GM12878 (cell line): ENCODE measurements around the gene CCDC15. TPM values are rescaled to one million over a fixed set of nuclear protein-coding genes. Genes with fewer than 3 reads are reported as not detected.

Source experiments
- ATAC-seq: fragments of 200-7000 bp; cut with Tn5 transposase; 3 replicates; pipeline ENCODE4 v1.9.1; 2020; ENCODE audit warnings: mild to moderate bottlenecking, moderate library complexity
- BruUV-seq: library from RNA; stranded (reverse); fragments of 400-500 nt; replicated peaks from 2 replicates; lab custom pipeline; 2021; lab: Mats Ljungman, UMichigan
- CTCF ChIA-PET: fragments of 300-600 bp; sonication (Branson Sonifier 250); formaldehyde crosslinking; extraction: SDS; loops from one replicate; lab custom pipeline; 2021; ENCODE audit warnings: inconsistent platforms; lab: Yijun Ruan, JAX
- POLR2A ChIA-PET: fragments of 350-600 bp; formaldehyde crosslinking; extraction: SDS; loops from one replicate; lab custom pipeline; 2021; ENCODE audit warnings: inconsistent platforms; lab: Charles Lee
- RAD21 ChIA-PET: fragments of 300-600 bp; sonication (Branson Sonifier 250); formaldehyde crosslinking; loops from one replicate; lab custom pipeline; 2023; ENCODE audit warnings: antibody characterized with exemption; ENCODE audit not compliant: unreplicated experiment; lab: Charles Lee
- SMC1A ChIA-PET: fragments of 300-600 bp; sonication (Branson Sonifier 250); formaldehyde crosslinking; loops from one replicate; lab custom pipeline; 2023; ENCODE audit not compliant: unreplicated experiment, uncharacterized antibody; lab: Charles Lee
- DNase-seq: peaks from one replicate; pipeline ENCODE4 v3.0.0-alpha.2; 2011; ENCODE audit warnings: low read depth, low spot score
- FAIRE-seq: peaks from 3 replicates; lab custom pipeline; 2011; peaks lifted over from hg19 to GRCh38; lab: Jason Lieb, UNC
- H2AFZ ChIP-seq: 2 replicates; pipeline ENCODE4 v1.6.0; 2011; ENCODE audit warnings: low read depth, low read length, control low read depth; ENCODE audit not compliant: control insufficient read depth
- H3K27ac ChIP-seq: 2 replicates; pipeline ENCODE4 v1.5.1; 2011; ENCODE audit warnings: control low read depth; ENCODE audit not compliant: control insufficient read depth, insufficient read depth
- H3K27me3 ChIP-seq, 2 experiments: replicated peaks in 1 of 2; 2 replicates each; pipeline versions ENCODE4 v1.6.0 to v1.6.1; 2011; ENCODE audit warnings: low read length in 1 of 2; ENCODE audit not compliant: control insufficient read depth in 2 of 2, insufficient read depth in 2 of 2
- H3K36me3 ChIP-seq, 2 experiments: 2 replicates each; pipeline ENCODE4 v1.5.1; 2011; ENCODE audit warnings: low read length in 1 of 2; ENCODE audit not compliant: control insufficient read depth in 2 of 2, insufficient read depth in 2 of 2
- H3K4me1 ChIP-seq: 2 replicates; pipeline ENCODE4 v1.6.1; 2011; ENCODE audit warnings: mild to moderate bottlenecking, low read length, moderate library complexity, mixed read lengths; ENCODE audit not compliant: control insufficient read depth, insufficient read depth
- H3K4me2 ChIP-seq: 2 replicates; pipeline ENCODE4 v1.6.0; 2011; ENCODE audit warnings: control low read depth; ENCODE audit not compliant: control insufficient read depth, insufficient read depth
- H3K4me3 ChIP-seq: fragments of 200-600 bp; sonication (generic); 2 replicates; pipeline ENCODE4 v1.5.1; 2016
- H3K79me2 ChIP-seq: 2 replicates; pipeline ENCODE4 v1.6.0; 2011; ENCODE audit warnings: low read length; ENCODE audit not compliant: control insufficient read depth, insufficient read depth
- H3K9ac ChIP-seq: 2 replicates; pipeline ENCODE4 v1.8.0; 2011; ENCODE audit warnings: low read length, control low read depth, mixed read lengths; ENCODE audit not compliant: control insufficient read depth, insufficient read depth
- H3K9me3 ChIP-seq: replicated peaks from 3 replicates; pipeline ENCODE4 v1.5.1; 2011; ENCODE audit warnings: mild to moderate bottlenecking, low read length; ENCODE audit not compliant: control insufficient read depth, insufficient read depth
- H4K20me1 ChIP-seq: 2 replicates; pipeline ENCODE4 v1.6.0; 2011; ENCODE audit not compliant: control insufficient read depth, insufficient read depth
- HDAC6 ChIP-seq: fragments of 200-600 bp; sonication (generic); IDR thresholded peaks from one replicate; pipeline ENCODE4 v1.8.0; 2017; ENCODE audit warnings: antibody characterized with exemption; ENCODE audit not compliant: unreplicated experiment
- NR2C1 ChIP-seq: fragments of 450-650 bp; IDR thresholded peaks from 2 replicates; pipeline ENCODE4 v1.6.1; 2017; ENCODE audit warnings: antibody characterized with exemption, mild to moderate bottlenecking, moderate library complexity
- REST ChIP-seq: IDR thresholded peaks from 2 replicates; pipeline ENCODE4 v1.6.1; 2012; ENCODE audit warnings: mild to moderate bottlenecking, low read depth, low read length
- STAT3 ChIP-seq: IDR thresholded peaks from 2 replicates; pipeline ENCODE4 v1.6.1; 2011; ENCODE audit warnings: low read depth, low read length, improper control_type of control experiment
- TCF3 ChIP-seq: IDR thresholded peaks from 2 replicates; pipeline ENCODE4 v1.6.1; 2012; ENCODE audit warnings: low read depth, mild to moderate bottlenecking, low read length, borderline replicate concordance; ENCODE audit not compliant: insufficient read depth
- YBX1 ChIP-seq: fragments of 450-650 bp; IDR thresholded peaks from 2 replicates; pipeline ENCODE4 v1.6.1; 2016; ENCODE audit warnings: antibody characterized with exemption
- WGBS: methylation state at CpG from one replicate; pipeline ENCODE4 v1.1.6; 2016; ENCODE audit warnings: low lambda C conversion rate; ENCODE audit not compliant: insufficient replicate concordance, insufficient coverage; ENCODE audit errors: missing lambda C conversion rate; 5-methylcytosine and 5-hydroxymethylcytosine counted together
- in situ Hi-C: fragments of 300-500 bp; cut with MboI; formaldehyde crosslinking; loops from 9 replicates; pipeline ENCODE4 v1.14.3; 2018; ENCODE audit warnings: mixed read lengths
- intact Hi-C: fragments of 100-400 bp; cut with micrococcal nuclease; formaldehyde crosslinking; loops from one replicate; pipeline ENCODE4 v1.14.2; 2022; ENCODE audit not compliant: unreplicated experiment
- polyA plus RNA-seq, 11 experiments: library from polyadenylated mRNA; depleted of rRNA in 4 of 11; unstranded in 6 of 11; stranded (reverse) in 5 of 11; fragments of >200 nt; fragmentation: Nextera tagmentation in 4 of 11; fragmentation: Illumina TruSeq in 1 of 11; extraction: Ambion mirVana in 4 of 11; extraction: Trizol in 1 of 11; gene quantifications; 1 replicate in 1 of 11; 2 replicates in 10 of 11; pipeline versions ENCODE4 v1.2.1 to v1.2.3, GENCODE V29; 2011 to 2016; ENCODE audit warnings: inconsistent platforms in 2 of 11, missing spikeins in 2 of 11, low read depth in 1 of 11
- total RNA-seq, 4 experiments: library from RNA; depleted of rRNA in 3 of 4; stranded (reverse); fragments of >200 nt in 3 of 4; fragmentation: Illumina TruSeq in 1 of 4; extraction: Trizol in 1 of 4; gene quantifications; 2 replicates each; pipeline versions ENCODE4 v1.2.1 to v1.2.3, GENCODE V29; 2013 to 2021
- TF ChIP-seq, protein P1 (sequence below): fragments of 450-650 bp; IDR thresholded peaks from 2 replicates; pipeline ENCODE4 v1.6.1; 2014; ENCODE audit warnings: mild to moderate bottlenecking

The CCDC15 gene
- total and polyA plus RNA-seq, 10 of the 15 experiments (the other 5 are each of a cell fraction or from before 2014, with no cell fraction given) = 2.0 to 5.3 (median 3.3) TPM

- DNase-seq (no peak), FAIRE-seq (no peak), ATAC-seq (no peak)
- Histone ChIP-seq H4K20me1 (no peaks in the 10 kb centered on the region), H3K9me3 (peaks cover 1% of the 10 kb centered on the region; the same call in 2 of the 3 replicates), H3K36me3 (no peaks in the 10 kb centered on the region), H3K27ac (no peak overlapping the region), H3K27me3 (no peaks in the 10 kb centered on the region), H3K9ac (no peak overlapping the region), H3K79me2 (no peaks in the 10 kb centered on the region), H3K4me2 (no peak overlapping the region), H3K4me3 (no peak overlapping the region), H3K4me1 (no peaks in the 10 kb centered on the region), H2AFZ (no peak overlapping the region)
- ChIA-PET SMC1A (no interaction called here), CTCF (no interaction called here), POLR2A (no interaction called here), RAD21 (no interaction called here)
- in situ Hi-C loops = no loop called here
- WGBS = 97% methylated on average over 3 of the region's 3 CpGs
- no TSS peak for BruUV-seq
- intact Hi-C loops = no loop called here
- no peak for TF ChIP-seq YBX1
- TF ChIP-seq STAT3 = no peak
- TF ChIP-seq NR2C1 = no peak
- TF ChIP-seq HDAC6 = no peak
- no peak for TF ChIP-seq TCF3
- TF ChIP-seq, protein P1, sequence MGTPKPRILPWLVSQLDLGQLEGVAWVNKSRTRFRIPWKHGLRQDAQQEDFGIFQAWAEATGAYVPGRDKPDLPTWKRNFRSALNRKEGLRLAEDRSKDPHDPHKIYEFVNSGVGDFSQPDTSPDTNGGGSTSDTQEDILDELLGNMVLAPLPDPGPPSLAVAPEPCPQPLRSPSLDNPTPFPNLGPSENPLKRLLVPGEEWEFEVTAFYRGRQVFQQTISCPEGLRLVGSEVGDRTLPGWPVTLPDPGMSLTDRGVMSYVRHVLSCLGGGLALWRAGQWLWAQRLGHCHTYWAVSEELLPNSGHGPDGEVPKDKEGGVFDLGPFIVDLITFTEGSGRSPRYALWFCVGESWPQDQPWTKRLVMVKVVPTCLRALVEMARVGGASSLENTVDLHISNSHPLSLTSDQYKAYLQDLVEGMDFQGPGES = no peak
- TF ChIP-seq REST = no peak
These were observed 22.5 kb downstream of the CCDC15 start for GRCh38 chr11:124976531-124976930.
